Activated T-cell treated with anti-CD3 and anti-CD28 coated beads, Interleukin-2, amount 50 U/mL, for 1 hour (primary cell): ENCODE measurements around the gene SF3A2.

Source experiments
- DNase-seq: peaks from one replicate; pipeline ENCODE4 v3.0.0-alpha.2; 2020

The SF3A2 gene

GRCh38 chr19:2243274-2244124 lies 6.9 kb downstream of the SF3A2 start:
- DNase-seq: no peak

GRCh38 chr19:2244125-2244411 lies 7.4 kb downstream of the SF3A2 start:
- no peak for DNase-seq

DNA sequence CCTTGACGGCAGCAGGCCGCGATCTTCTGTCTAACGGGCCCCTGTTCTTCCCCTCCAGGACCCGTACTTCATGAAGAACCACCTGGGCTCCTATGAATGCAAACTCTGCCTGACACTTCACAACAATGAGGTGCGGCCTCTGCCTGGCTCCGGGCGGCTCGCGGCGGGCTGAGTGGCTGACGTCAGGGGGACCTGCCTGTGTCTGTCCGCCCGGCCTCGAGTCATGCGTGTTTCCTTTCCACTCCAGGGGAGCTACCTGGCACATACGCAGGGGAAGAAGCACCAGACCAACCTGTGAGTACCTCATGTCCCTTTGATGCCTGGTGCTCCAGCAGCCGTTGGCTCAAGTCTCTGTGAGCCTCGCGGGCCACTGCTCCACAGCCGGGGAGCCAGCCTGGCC lies 7.9 kb downstream of the SF3A2 start:
- DNase-seq: no peak

DNA sequence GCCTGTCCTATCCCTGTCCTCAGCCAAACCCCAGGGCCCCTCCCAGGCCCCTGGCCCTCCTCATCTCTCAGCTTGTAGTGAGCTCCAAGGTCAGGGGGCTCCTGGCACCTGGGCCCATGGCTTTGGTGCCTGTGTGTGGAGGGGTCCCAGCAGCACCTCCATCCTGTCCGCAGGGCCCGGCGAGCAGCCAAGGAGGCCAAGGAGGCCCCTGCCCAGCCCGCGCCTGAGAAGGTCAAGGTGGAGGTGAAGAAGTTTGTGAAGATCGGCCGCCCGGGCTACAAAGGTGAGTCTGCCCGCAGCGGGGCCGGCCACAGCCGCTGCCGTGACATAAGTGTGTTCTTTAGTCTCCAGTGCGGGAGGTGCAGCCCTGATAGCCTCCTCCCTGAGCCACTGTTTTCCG lies 8.6 kb downstream of the SF3A2 start:
- DNase-seq: no peak

DNA sequence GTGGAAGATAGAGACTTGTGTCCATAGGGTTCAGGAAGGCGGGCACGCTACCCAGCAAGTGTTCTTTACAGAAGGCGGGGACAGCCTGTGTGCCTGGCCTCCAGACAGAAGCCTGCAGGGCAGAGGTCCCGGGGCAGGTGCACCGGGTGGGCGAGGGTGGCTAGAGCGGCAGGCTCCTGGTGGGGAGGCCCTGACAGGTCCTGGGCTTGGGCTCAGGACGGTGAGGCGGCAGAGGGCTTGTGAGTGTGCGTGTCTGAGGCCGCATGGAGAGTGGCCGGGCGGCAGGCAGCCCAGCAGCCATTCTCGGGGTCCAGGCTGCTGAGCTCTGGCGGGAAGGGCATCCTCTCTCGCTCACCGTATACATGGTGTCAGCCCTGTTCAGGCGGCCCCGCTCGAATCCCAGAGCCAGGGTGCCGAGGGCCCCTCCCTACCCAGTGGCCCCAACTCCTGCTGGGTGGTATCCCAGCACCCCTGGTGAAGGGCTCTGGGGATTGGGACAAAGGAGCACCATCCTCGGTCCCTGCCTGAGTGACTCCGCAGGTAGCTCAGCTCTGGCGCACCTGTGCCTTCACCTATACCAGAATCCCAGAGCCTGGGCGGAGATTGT lies 9.5 kb downstream of the SF3A2 start:
- DNase-seq: no peak

DNA sequence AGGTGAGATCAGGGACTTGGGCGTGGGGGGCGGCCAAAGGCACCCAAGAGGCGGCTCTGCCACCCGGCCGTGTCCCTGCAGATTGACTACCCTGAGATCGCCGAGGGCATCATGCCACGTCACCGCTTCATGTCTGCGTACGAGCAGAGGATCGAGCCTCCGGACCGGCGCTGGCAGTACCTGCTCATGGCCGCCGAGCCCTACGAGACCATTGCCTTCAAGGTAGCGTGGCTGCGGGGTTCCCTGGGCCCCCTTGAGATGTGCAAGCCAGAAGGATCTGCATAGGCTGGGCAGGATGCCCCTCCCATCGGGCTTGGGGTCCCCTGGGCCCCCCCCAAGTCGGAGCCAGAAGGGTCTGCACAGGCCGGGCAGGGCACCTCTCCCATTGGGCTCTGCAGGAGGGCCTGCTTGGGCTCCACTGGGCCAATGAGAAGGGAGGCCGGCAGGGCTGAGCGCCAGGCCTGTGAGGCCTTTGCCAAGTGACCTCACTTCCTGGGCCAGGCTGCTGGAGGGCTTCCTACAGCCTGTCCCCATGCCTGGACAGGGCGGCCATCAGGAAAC lies 10.3 kb downstream of the SF3A2 start:
- DNase-seq: no peak

DNA sequence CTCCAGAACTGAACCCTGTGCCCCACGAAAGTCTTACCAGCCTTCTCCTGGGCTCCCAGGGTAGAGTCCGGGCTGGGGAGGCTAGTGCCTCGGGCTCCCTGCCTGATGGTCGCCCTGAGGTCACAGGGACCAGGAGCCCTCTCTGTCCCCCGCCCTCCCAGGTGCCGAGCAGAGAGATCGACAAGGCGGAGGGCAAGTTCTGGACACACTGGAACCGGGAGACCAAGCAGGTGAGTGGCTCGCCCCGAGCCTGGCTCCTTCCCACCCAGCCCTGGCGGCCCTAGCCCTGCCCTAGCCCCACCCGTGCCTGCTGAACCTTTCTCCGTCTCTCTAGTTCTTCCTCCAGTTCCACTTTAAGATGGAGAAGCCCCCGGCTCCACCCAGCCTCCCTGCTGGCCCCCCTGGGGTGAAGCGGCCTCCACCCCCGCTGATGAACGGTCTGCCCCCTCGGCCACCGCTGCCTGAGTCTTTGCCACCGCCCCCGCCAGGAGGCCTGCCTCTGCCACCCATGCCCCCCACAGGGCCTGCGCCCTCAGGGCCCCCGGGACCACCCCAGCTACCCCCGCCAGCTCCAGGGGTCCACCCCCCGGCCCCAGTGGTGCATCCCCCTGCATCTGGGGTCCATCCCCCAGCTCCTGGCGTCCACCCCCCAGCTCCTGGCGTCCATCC lies 10.9 kb downstream of the SF3A2 start:
- no peak for DNase-seq

DNA sequence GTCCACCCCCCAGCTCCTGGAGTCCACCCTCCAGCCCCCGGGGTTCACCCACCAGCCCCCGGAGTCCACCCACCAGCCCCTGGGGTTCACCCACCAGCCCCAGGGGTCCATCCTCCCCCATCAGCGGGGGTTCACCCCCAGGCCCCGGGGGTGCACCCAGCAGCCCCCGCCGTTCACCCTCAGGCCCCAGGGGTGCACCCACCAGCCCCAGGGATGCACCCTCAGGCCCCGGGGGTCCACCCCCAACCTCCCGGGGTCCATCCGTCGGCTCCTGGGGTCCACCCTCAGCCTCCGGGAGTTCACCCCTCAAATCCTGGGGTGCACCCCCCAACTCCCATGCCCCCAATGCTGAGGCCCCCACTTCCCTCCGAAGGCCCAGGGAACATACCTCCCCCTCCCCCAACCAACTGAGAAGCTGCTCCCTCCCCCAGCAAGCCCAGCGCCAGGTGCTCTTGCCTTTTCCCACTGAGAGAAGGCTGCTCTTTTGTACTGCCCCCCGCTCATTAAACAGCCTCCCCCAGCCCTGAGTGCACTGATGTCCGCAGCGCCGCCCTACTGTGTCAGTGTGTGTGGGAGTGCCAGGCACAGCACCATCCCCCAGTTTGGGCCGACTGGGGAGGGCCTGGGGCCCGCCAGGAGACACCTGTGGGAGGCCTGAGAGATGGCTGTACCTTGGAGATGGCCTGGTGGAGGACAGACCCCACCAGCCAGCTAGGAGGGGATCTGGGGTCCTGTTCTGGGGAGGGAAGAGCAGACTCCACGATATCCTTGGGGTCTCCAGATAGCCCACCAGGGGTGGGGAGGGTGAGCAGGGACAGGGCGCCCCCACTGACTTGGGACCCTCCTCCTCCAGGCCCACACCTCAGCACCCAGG lies 11.7 kb downstream of the SF3A2 start:
- no peak for DNase-seq

DNA sequence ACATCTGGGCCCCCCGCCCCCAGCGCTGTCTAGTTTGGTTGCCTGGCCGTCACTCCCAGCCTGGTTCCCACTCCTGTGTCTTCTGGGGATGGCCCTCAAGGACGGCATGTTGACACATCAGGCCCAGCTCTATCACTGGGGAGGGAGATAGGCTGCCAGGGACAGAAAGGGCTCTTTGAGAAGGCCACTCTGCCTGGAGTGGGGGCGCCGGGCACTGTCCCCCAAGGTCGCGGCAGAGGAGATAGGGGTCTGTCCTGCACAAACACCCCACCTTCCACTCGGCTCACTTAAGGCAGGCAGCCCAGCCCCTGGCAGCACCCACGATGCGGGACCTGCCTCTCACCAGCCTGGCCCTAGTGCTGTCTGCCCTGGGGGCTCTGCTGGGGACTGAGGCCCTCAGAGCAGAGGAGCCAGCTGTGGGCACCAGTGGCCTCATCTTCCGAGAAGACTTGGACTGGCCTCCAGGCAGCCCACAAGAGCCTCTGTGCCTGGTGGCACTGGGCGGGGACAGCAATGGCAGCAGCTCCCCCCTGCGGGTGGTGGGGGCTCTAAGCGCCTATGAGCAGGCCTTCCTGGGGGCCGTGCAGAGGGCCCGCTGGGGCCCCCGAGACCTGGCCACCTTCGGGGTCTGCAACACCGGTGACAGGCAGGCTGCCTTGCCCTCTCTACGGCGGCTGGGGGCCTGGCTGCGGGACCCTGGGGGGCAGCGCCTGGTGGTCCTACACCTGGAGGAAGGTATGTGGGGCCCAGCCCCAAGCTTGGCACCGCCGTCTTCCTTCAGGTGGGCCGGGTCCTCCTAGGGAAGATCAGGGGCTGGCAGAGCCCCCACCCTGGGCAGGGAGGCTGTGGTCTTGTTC lies 12.6 kb downstream of the SF3A2 start, which contains the start of gene AMH:
Gene AMH (plus strand): TSS at position 314 of the 857 bp plus-strand sequence. CDS start 10 bp downstream, at position 324.
- DNase-seq: no peak

GRCh38 chr19:2249880-2250765 lies 13.5 kb downstream of the SF3A2 start:
- DNase-seq: no peak

DNA sequence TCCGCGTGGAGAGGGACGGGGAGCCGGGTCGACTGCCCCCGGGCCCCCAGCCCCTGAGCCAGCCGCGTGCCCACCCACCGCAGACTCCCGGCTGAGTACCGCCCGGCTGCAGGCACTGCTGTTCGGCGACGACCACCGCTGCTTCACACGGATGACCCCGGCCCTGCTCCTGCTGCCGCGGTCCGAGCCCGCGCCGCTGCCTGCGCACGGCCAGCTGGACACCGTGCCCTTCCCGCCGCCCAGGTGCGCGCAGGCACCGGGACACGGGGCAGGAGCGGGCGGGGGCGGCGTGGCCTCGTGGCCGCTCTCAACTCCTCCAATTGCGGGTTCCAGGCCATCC lies 14.1 kb downstream of the SF3A2 start:
- DNase-seq: no peak

DNA sequence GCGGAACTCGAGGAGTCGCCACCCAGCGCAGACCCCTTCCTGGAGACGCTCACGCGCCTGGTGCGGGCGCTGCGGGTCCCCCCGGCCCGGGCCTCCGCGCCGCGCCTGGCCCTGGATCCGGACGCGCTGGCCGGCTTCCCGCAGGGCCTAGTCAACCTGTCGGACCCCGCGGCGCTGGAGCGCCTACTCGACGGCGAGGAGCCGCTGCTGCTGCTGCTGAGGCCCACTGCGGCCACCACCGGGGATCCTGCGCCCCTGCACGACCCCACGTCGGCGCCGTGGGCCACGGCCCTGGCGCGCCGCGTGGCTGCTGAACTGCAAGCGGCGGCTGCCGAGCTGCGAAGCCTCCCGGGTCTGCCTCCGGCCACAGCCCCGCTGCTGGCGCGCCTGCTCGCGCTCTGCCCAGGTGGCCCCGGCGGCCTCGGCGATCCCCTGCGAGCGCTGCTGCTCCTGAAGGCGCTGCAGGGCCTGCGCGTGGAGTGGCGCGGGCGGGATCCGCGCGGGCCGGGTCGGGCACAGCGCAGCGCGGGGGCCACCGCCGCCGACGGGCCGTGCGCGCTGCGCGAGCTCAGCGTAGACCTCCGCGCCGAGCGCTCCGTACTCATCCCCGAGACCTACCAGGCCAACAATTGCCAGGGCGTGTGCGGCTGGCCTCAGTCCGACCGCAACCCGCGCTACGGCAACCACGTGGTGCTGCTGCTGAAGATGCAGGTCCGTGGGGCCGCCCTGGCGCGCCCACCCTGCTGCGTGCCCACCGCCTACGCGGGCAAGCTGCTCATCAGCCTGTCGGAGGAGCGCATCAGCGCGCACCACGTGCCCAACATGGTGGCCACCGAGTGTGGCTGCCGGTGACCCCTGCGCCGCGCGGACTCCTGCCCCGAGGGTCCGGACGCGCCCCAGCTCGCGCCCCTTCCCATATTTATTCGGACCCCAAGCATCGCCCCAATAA lies 14.8 kb downstream of the SF3A2 start:
- DNase-seq: peak; percentile 51

GRCh38 chr19:2252055-2252796 lies 15.6 kb downstream of the SF3A2 start:
- peak; percentile 45 for DNase-seq

DNA sequence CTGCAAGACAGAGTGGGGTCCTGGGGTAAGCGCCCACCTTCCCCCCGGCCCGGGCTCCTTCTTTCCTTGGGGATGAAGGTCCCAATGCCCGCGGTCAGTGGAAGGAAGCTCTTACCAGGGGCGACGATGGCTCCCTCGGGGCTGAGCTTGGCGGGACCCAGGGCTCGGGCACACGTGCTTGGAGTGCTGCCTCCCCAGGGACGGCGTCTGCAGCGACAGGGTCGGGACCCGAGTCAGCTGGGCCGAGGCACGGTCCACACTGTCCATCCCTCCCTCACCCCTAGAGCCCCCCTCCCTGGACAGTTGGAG lies 16.1 kb downstream of the SF3A2 start:
- DNase-seq: no peak

GRCh38 chr19:2253106-2254063 lies 16.8 kb downstream of the SF3A2 start:
- DNase-seq: peak; percentile 67

- DNase-seq: no peak
Observed at GRCh38 chr19:2254064-2254872, 17.6 kb downstream of the SF3A2 start.
